ENCODE data around the gene NFE2L3.

Gene NFE2L3

DNA sequence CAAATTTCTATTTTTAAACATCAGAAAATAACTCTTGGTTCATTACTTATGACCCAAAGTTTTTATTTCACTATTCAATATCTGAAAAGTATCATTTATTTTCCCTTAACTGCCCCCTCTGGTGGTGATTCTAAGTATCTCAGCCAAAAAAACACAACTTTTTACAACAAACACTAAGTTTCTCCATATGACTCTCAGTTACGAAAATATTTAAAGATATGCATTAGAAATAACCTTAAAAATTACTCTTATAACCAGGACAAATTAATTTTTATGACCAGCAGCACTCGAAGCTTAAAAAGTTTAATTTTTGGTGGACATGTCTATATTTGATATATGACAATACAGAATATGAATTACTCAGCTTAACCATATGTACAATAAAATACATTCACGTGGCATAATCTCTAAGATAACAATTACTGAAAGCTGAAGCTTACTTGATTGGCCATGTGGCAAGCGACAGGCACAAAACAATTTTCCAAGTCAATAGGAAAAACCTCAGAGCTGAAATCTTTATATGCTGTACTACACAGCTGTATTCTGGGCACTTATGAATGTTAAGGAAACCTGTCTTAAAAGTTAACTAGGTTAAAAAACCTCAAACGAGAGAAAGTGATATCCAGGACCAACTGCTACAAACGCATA is 46.3 kb downstream of the NFE2L3 start:
- H3K4me3 ChIP-seq (ENCODE audit: low read depth, low read length) = peak overlapping the region; percentile 100
- TF ChIP-seq CTCF (IDR thresholded peaks at IDR 0.05; ENCODE audit: low read depth, low read length) = peak; percentile 17; the same call in 1 of the 2 replicates

GRCh38 chr7:26198781-26199169 is 46.8 kb downstream of the NFE2L3 start:
- peak overlapping the region; percentile 100 for H3K4me3 ChIP-seq (ENCODE audit: low read depth, low read length)
- TF ChIP-seq CTCF (IDR thresholded peaks at IDR 0.05; ENCODE audit: low read depth, low read length) = no peak

- TF ChIP-seq CTCF (IDR thresholded peaks at IDR 0.05; ENCODE audit: low read depth, low read length) = no peak
- H3K4me3 ChIP-seq (ENCODE audit: low read depth, low read length) = peak overlapping the region; percentile 100
Observed at GRCh38 chr7:26199301-26200037, 47.5 kb downstream of the NFE2L3 start.

GRCh38 chr7:26200038-26200443 is 48.0 kb downstream of the NFE2L3 start:
- TF ChIP-seq CTCF (IDR thresholded peaks at IDR 0.05; ENCODE audit: low read depth, low read length) = no peak
- peak overlapping the region; percentile 100 for H3K4me3 ChIP-seq (ENCODE audit: low read depth, low read length)

DNA sequence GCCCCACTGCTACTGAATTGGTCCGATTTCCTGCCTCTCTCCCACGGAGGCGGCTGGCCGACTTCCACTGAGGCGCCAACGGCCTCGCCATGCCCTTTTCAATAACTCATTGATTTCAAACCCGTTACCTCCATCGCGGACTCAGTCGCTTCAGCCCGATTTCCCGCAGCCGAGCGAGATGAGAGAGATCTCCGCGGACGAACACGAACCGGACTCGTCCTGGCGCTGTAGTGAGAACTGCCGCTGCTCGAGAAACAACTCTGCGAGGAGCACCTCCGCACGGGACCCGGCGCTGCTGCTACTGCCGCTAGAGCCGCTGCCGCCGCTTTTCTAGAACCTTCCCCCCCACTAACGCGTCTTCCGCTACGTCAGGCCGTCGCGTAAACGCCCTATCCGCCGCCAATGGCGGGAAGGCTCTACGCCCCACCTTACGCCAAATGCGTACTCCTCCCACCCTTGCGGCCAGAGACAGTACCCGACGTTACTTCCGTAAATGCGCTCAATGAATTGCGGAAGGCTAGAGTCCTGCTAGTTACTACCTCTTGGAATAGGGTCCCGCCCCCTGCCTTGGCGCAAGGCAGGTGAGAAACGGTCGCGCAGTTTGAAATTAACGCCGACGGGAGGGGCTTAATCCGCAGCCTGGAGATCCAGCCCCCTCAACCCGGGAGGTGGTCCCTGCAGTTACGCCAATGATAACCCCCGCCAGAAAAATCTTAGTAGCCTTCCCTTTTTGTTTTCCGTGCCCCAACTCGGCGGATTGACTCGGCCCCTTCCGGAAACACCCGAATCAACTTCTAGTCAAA is 48.6 kb downstream of the NFE2L3 start, which contains the start of gene HNRNPA2B1:
Gene HNRNPA2B1 (minus strand): TSS at position 303 of the 803 bp plus-strand sequence. CDS start 169 bp downstream, at position 134.
- peak within 1 kb of the TSS; percentile 100 for H3K4me3 ChIP-seq (ENCODE audit: low read depth, low read length)
- TF ChIP-seq CTCF (IDR thresholded peaks at IDR 0.05; ENCODE audit: low read depth, low read length) = no peak

DNA sequence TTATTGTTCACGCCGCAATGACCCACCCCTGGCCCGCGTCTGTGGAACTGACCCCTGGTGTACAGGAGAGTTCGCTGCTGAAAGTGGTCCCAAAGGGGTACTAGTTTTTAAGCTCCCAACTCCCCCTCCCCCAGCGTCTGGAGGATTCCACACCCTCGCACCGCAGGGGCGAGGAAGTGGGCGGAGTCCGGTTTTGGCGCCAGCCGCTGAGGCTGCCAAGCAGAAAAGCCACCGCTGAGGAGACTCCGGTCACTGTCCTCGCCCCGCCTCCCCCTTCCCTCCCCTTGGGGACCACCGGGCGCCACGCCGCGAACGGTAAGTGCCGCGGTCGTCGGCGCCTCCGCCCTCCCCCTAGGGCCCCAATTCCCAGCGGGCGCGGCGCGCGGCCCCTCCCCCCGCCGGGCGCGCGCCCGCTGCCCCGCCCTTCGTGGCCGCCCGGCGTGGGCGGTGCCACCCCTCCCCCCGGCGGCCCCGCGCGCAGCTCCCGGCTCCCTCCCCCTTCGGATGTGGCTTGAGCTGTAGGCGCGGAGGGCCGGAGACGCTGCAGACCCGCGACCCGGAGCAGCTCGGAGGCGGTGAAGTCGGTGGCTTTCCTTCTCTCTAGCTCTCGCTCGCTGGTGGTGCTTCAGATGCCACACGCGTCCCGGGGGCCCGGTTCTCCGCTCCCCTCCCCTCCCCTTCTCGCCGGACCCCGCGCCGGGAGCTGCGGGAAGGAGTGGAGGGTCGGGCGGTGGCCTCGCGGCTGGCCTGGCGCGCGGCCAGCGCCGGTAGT is 49.4 kb downstream of the NFE2L3 start, which contains the start of gene CBX3:
Gene CBX3 (plus strand): TSS at position 499 of the 772 bp plus-strand sequence. CDS start 1,254 bp downstream, outside the sequence.
- TF ChIP-seq CTCF (IDR thresholded peaks at IDR 0.05; ENCODE audit: low read depth, low read length) = no peak
- peak within 1 kb of the TSS; percentile 100 for H3K4me3 ChIP-seq (ENCODE audit: low read depth, low read length)
